Measurements from ENCODE around the gene ABCA3.
A peak's percentile ranks its signal among the peaks of the same experiment; 100 is the strongest.
"Not testable (repeated sequence)": the region's sequence is repeated elsewhere in the genome, so short reads cannot be mapped to it uniquely, and the experiment has no call there.

The ABCA3 gene

GRCh38 chr16:2243781-2244180 lies 96.7 kb downstream of the ABCA3 start:
- Histone ChIP-seq H3K79me2 (ENCODE audit: control insufficient read depth, insufficient read depth, low read length) (peaks cover 2% of the 10 kb centered on the region), H3K56ac (ENCODE audit: low read length) (no peak overlapping the region), H2AK5ac (ENCODE audit: low read length) (no peak overlapping the region), H3K4me2 (ENCODE audit: low read length) (no peak overlapping the region), H3K36me3 (ENCODE audit: control insufficient read depth, insufficient read depth, low read length) (peaks cover 6% of the 10 kb centered on the region), H3K23ac (ENCODE audit: low read length) (no peak overlapping the region), H3K4me3 (ENCODE audit: low read length) (no peak overlapping the region), H2BK15ac (replicated peaks; ENCODE audit: low read depth) (no peak overlapping the region), H3K4ac (ENCODE audit: low read depth, low read length) (no peak overlapping the region), H2BK120ac (ENCODE audit: low read depth, low read length) (no peak overlapping the region), H2BK5ac (ENCODE audit: low read length) (no peak overlapping the region), H3K9ac (ENCODE audit: low read length) (no peak overlapping the region), H3K79me1 (ENCODE audit: low read length) (peaks cover 4% of the 10 kb centered on the region), H3K18ac (ENCODE audit: low read length) (no peak overlapping the region), H4K8ac (ENCODE audit: low read depth, low read length) (no peak overlapping the region), H4K5ac (ENCODE audit: low read length) (no peak overlapping the region), H3K27ac (ENCODE audit: low read depth, low read length) (no peak overlapping the region), H3K27me3 (ENCODE audit: insufficient read depth, low read length, poor library complexity) (no peaks in the 10 kb centered on the region), H3K4me1 (ENCODE audit: control insufficient read depth, low read depth, low read length) (no peaks in the 10 kb centered on the region)
- no peak for DNase-seq
- WGBS (ENCODE audit: extremely low coverage, insufficient coverage, low lambda C conversion rate), result no CpG with 5 or more reads among the region's 11 CpGs

DNA sequence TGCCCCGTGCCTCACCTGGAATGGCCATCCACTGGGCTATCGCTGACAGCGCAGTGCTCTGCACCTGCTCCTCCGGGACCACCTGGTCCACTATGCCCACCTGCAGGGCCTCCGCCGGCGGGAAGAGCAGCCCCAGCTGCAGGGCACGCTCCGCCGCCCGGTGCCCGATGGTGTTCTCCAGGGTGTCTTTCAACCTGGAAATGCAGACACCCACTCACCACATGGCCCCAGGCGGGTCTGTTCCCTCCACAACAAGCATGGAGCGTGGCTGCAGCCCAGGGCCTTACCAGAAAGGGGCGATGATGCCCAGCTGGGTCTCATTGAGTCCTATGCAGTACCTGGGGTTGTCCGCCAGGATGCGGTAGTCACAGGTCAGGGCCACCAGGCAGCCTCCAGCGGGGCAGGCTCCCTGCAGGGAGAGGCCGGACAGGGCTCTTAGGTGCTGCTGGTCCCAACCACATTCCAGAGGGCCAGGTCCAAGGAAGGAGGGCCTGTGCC lies 97.4 kb downstream of the ABCA3 start:
- no peak overlapping the region for H3K9ac ChIP-seq (ENCODE audit: low read length)
- H3K18ac ChIP-seq (ENCODE audit: low read length), result no peak overlapping the region
- H3K79me1 ChIP-seq (ENCODE audit: low read length), result peaks cover 2% of the 10 kb centered on the region
- H3K4me1 ChIP-seq (ENCODE audit: control insufficient read depth, low read depth, low read length), result no peaks in the 10 kb centered on the region
- no peak overlapping the region for H3K4me2 ChIP-seq (ENCODE audit: low read length)
- no peak overlapping the region for H2BK15ac ChIP-seq (replicated peaks; ENCODE audit: low read depth)
- H3K79me2 ChIP-seq (ENCODE audit: control insufficient read depth, insufficient read depth, low read length), result no peaks in the 10 kb centered on the region
- peak; percentile 55 for DNase-seq
- H3K36me3 ChIP-seq (ENCODE audit: control insufficient read depth, insufficient read depth, low read length), result peaks cover 6% of the 10 kb centered on the region
- no peak overlapping the region for H2BK120ac ChIP-seq (ENCODE audit: low read depth, low read length)
- H3K27me3 ChIP-seq (ENCODE audit: insufficient read depth, low read length, poor library complexity), result no peaks in the 10 kb centered on the region
- no CpG with 5 or more reads among the region's 19 CpGs for WGBS (ENCODE audit: extremely low coverage, insufficient coverage, low lambda C conversion rate)
- no peak overlapping the region for H3K23ac ChIP-seq (ENCODE audit: low read length)
- H4K5ac ChIP-seq (ENCODE audit: low read length), result no peak overlapping the region
- H3K56ac ChIP-seq (ENCODE audit: low read length), result no peak overlapping the region
- H2BK5ac ChIP-seq (ENCODE audit: low read length), result no peak overlapping the region
- H4K8ac ChIP-seq (ENCODE audit: low read depth, low read length), result no peak overlapping the region
- no peak overlapping the region for H3K27ac ChIP-seq (ENCODE audit: low read depth, low read length)
- no peak overlapping the region for H3K4me3 ChIP-seq (ENCODE audit: low read length)
- no peak overlapping the region for H3K4ac ChIP-seq (ENCODE audit: low read depth, low read length)
- no peak overlapping the region for H2AK5ac ChIP-seq (ENCODE audit: low read length)

DNA sequence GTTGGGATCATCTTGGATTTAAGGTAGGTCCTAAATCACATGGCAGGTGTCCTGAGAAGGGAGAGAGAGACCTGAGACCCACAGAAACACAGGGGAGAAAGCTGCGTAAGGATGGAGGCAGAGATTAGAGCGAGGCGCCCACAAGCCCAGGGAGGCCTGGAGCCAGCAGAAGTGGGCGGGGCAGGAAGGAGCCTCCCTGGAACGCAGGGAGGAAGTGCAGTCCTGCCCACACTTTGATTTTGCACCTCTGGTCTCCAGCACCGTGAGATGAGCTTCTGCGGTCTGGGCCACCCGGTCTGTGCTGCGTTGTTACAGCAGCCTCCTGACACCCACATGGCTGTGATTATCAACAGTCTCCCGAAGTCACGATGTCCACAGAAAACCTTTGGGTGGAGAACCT lies 97.9 kb downstream of the ABCA3 start:
- Histone ChIP-seq H3K27ac (ENCODE audit: low read depth, low read length) (no peak overlapping the region), H2BK15ac (replicated peaks; ENCODE audit: low read depth) (no peak overlapping the region), H3K4me1 (ENCODE audit: control insufficient read depth, low read depth, low read length) (no peaks in the 10 kb centered on the region), H3K36me3 (ENCODE audit: control insufficient read depth, insufficient read depth, low read length) (peaks cover 6% of the 10 kb centered on the region), H3K4ac (ENCODE audit: low read depth, low read length) (no peak overlapping the region), H3K79me2 (ENCODE audit: control insufficient read depth, insufficient read depth, low read length) (no peaks in the 10 kb centered on the region), H3K9ac (ENCODE audit: low read length) (no peak overlapping the region), H2BK120ac (ENCODE audit: low read depth, low read length) (no peak overlapping the region), H4K8ac (ENCODE audit: low read depth, low read length) (no peak overlapping the region), H2AK5ac (ENCODE audit: low read length) (no peak overlapping the region), H3K23ac (ENCODE audit: low read length) (no peak overlapping the region), H3K79me1 (ENCODE audit: low read length) (peaks cover 2% of the 10 kb centered on the region), H3K4me3 (ENCODE audit: low read length) (no peak overlapping the region), H3K18ac (ENCODE audit: low read length) (no peak overlapping the region), H3K4me2 (ENCODE audit: low read length) (no peak overlapping the region), H2BK5ac (ENCODE audit: low read length) (no peak overlapping the region), H3K27me3 (ENCODE audit: insufficient read depth, low read length, poor library complexity) (no peaks in the 10 kb centered on the region), H3K56ac (ENCODE audit: low read length) (no peak overlapping the region), H4K5ac (ENCODE audit: low read length) (no peak overlapping the region)
- no peak for DNase-seq
- WGBS (ENCODE audit: extremely low coverage, insufficient coverage, low lambda C conversion rate), result no CpG with 5 or more reads among the region's 11 CpGs

- H4K8ac ChIP-seq (ENCODE audit: low read depth, low read length); H3K4me2 ChIP-seq (ENCODE audit: low read length); H3K27me3 ChIP-seq (ENCODE audit: insufficient read depth, low read length, poor library complexity); H3K4me1 ChIP-seq (ENCODE audit: control insufficient read depth, low read depth, low read length); H4K5ac ChIP-seq (ENCODE audit: low read length); H3K18ac ChIP-seq (ENCODE audit: low read length); H2BK120ac ChIP-seq (ENCODE audit: low read depth, low read length); H3K9ac ChIP-seq (ENCODE audit: low read length); H3K56ac ChIP-seq (ENCODE audit: low read length); H3K4me3 ChIP-seq (ENCODE audit: low read length); H2BK15ac ChIP-seq (replicated peaks; ENCODE audit: low read depth); H3K27ac ChIP-seq (ENCODE audit: low read depth, low read length); H3K79me1 ChIP-seq (ENCODE audit: low read length); H3K4ac ChIP-seq (ENCODE audit: low read depth, low read length); DNase-seq; H2BK5ac ChIP-seq (ENCODE audit: low read length); H3K23ac ChIP-seq (ENCODE audit: low read length); H3K36me3 ChIP-seq (ENCODE audit: control insufficient read depth, insufficient read depth, low read length); H3K79me2 ChIP-seq (ENCODE audit: control insufficient read depth, insufficient read depth, low read length); H2AK5ac ChIP-seq (ENCODE audit: low read length): not testable (repeated sequence)
- no CpG with 5 or more reads among the region's 9 CpGs for WGBS (ENCODE audit: extremely low coverage, insufficient coverage, low lambda C conversion rate)
These were observed 100.2 kb downstream of the ABCA3 start for GRCh38 chr16:2240331-2240730.

DNA sequence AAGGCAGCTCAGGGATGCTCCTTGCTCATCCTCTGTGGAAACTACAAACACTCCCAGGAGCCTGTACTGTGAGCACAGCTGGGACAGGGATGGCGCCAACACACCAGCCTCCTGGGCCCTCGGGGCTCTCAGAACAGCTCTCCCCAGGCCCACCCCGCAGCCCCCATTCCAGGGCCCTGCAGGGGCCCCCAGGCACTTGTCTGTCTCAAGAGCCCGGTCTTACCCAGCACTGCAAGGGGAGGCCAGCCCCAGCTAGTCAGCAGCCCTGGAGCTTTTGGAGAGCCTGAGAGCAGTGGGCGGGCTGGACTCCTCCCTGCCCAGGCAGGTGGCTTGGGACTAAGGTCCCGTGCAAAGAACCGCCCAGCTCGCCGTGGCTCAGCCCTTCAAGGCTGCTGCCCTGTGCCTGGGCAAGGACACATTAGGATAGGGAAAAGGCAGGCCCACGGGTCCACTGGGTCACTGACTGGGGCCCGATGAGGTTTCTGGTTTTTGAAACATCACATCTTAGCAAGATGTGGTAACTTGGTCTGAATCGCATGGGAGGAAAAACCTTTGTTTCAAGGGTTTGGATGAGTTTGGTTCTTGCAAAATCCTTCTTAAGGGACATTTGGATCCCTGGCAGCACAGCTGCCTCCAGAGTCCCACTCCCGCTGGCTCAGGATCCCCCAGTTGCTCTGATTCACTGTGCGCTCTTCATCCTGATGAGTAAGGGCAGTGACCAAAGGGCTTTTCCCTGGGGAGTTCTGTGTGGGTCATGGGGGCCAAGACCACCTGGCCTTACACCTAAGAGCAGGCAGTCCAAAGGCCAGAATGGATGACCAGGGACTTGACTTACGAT lies 101.5 kb downstream of the ABCA3 start:
- Histone ChIP-seq H2BK120ac (ENCODE audit: low read depth, low read length) (no peak overlapping the region), H3K27me3 (ENCODE audit: insufficient read depth, low read length, poor library complexity) (peaks cover 3% of the 10 kb centered on the region), H3K79me1 (ENCODE audit: low read length) (no peaks in the 10 kb centered on the region), H3K4me1 (ENCODE audit: control insufficient read depth, low read depth, low read length) (no peaks in the 10 kb centered on the region), H2AK5ac (ENCODE audit: low read length) (no peak overlapping the region), H3K4ac (ENCODE audit: low read depth, low read length) (no peak overlapping the region), H3K23ac (ENCODE audit: low read length) (no peak overlapping the region), H3K4me2 (ENCODE audit: low read length) (no peak overlapping the region), H3K9ac (ENCODE audit: low read length) (no peak overlapping the region), H3K27ac (ENCODE audit: low read depth, low read length) (no peak overlapping the region), H4K5ac (ENCODE audit: low read length) (no peak overlapping the region), H2BK5ac (ENCODE audit: low read length) (no peak overlapping the region), H3K56ac (ENCODE audit: low read length) (no peak overlapping the region), H2BK15ac (replicated peaks; ENCODE audit: low read depth) (no peak overlapping the region), H3K4me3 (ENCODE audit: low read length) (no peak overlapping the region), H3K18ac (ENCODE audit: low read length) (no peak overlapping the region), H3K36me3 (ENCODE audit: control insufficient read depth, insufficient read depth, low read length) (no peaks in the 10 kb centered on the region), H3K79me2 (ENCODE audit: control insufficient read depth, insufficient read depth, low read length) (no peaks in the 10 kb centered on the region), H4K8ac (ENCODE audit: low read depth, low read length) (no peak overlapping the region)
- WGBS (ENCODE audit: extremely low coverage, insufficient coverage, low lambda C conversion rate), result no CpG with 5 or more reads among the region's 15 CpGs
- peak; percentile 36 for DNase-seq

All from mesendoderm (in vitro differentiated cells).